HG03108 (cell line): ENCODE results near the gene ANKRD1.

Source experiments
- ATAC-seq: cut with Tn5 transposase; IDR thresholded peaks from one replicate; pipeline ENCODE4 v1.9.1; 2021; ENCODE audit warnings: moderate library complexity; ENCODE audit not compliant: unreplicated experiment

The ANKRD1 gene

GRCh38 chr10:90865401-90865800, 55.5 kb downstream of the ANKRD1 start:
- no peak for ATAC-seq

- ATAC-seq: no peak
Observed at GRCh38 chr10:90862908-90863514, 57.9 kb downstream of the ANKRD1 start.
